Measurements from ENCODE around the gene CAPN10.

The CAPN10 gene

GRCh38 chr2:240647503-240648154 is 61.1 kb downstream of the CAPN10 start:
- Mint-ChIP-seq H3K4me1 (peaks cover 30% of the 10 kb centered on the region), H3K27me3 (ENCODE audit: low read depth, poor library complexity) (peaks cover 64% of the 10 kb centered on the region), H3K36me3 (ENCODE audit: low read depth) (no peaks in the 10 kb centered on the region), H3K27ac (no peak overlapping the region), H3K4me3 (no peak overlapping the region), H3K9me3 (peaks cover 17% of the 10 kb centered on the region)
- TF ChIP-seq, protein P1, sequence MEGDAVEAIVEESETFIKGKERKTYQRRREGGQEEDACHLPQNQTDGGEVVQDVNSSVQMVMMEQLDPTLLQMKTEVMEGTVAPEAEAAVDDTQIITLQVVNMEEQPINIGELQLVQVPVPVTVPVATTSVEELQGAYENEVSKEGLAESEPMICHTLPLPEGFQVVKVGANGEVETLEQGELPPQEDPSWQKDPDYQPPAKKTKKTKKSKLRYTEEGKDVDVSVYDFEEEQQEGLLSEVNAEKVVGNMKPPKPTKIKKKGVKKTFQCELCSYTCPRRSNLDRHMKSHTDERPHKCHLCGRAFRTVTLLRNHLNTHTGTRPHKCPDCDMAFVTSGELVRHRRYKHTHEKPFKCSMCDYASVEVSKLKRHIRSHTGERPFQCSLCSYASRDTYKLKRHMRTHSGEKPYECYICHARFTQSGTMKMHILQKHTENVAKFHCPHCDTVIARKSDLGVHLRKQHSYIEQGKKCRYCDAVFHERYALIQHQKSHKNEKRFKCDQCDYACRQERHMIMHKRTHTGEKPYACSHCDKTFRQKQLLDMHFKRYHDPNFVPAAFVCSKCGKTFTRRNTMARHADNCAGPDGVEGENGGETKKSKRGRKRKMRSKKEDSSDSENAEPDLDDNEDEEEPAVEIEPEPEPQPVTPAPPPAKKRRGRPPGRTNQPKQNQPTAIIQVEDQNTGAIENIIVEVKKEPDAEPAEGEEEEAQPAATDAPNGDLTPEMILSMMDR (IDR thresholded peaks at IDR 0.05), result no peak
- DNase-seq, result no peak

DNA sequence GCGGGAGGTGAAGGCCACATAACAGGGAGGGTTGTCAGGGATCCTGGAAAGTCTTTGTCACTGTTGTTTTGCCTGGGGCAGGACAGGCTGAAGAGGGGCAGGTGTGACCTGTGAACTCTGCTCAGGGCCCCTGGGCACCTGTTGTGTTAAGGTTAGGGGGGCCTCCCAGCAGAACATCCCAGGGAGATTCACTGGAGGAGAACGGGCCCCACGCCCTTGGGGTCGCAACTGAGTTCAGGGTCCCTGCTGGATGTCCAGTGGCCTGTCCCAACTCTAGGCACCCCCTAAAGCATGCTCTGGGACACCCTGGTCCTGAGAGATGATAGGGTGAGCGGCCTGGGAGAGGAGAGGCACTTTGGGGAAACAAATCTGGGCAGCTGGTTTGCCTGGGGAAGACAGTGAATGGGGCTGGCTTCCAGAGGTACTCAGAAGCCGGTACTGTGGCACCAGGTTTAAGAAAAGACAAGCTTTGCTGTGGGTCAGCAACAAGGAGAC is 61.7 kb downstream of the CAPN10 start:
- TF ChIP-seq, protein P1 (IDR thresholded peaks at IDR 0.05), result no peak
- Mint-ChIP-seq H3K27me3 (ENCODE audit: low read depth, poor library complexity) (peaks cover 69% of the 10 kb centered on the region), H3K9me3 (peaks cover 22% of the 10 kb centered on the region), H3K27ac (no peak overlapping the region), H3K4me3 (no peak overlapping the region), H3K36me3 (ENCODE audit: low read depth) (no peaks in the 10 kb centered on the region), H3K4me1 (peaks cover 29% of the 10 kb centered on the region)
- no peak for DNase-seq
